Femur (tissue), 1 donor: Measurements from ENCODE around the gene KAT6B.
A peak's percentile ranks its signal among the peaks of the same experiment; 100 is the strongest.
"Not testable (repeated sequence)": the region's sequence is repeated elsewhere in the genome, so short reads cannot be mapped to it uniquely, and the experiment has no call there.

Experiments
- DNase-seq: peaks from one replicate; pipeline ENCODE4 v3.0.0-alpha.2; 2017

KAT6B gene

DNA sequence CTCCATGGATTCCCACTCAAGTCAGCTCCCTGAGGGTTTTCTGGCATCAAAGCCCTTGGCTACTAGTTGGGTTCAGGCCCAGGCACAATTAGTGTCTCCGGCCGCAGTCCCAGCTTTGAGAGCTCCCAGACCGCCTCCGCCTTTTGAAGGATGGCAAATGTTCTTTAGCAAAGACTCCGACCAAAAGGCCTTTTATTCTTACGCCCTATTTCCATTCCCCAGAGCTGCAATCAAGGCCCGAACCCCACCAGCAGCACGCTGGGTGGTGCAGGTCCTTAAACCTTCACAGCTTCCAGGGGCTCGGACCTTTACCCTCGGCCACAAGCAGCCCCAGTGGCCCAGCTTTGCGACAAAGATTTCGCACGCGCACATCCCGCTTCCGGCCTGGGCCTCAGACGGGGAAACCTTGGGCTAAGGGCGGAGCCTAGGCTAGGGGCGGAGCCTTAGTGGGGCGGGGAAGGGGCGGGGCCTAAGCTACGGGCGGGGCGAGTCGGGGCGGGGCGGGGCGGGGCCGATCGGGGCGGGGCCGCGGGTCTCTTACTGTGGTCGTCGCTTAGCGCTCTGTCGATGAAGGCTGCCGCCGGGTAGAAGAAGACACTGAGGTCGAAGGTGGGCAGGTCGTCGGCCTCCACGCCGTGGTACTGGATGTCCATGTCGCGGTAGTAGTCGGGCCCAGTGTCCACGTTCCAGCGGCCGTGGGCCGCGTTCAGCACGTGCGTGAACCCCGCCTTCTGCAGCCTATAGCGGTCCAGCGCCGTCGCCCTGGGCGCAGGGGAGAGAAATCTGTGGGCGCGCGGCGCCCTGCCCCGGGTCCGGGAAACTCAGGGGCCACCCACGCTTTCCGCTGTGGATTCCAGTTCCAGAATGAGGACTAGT, 217.1 kb downstream of the KAT6B start:
- DNase-seq, result peak; percentile 48

DNA sequence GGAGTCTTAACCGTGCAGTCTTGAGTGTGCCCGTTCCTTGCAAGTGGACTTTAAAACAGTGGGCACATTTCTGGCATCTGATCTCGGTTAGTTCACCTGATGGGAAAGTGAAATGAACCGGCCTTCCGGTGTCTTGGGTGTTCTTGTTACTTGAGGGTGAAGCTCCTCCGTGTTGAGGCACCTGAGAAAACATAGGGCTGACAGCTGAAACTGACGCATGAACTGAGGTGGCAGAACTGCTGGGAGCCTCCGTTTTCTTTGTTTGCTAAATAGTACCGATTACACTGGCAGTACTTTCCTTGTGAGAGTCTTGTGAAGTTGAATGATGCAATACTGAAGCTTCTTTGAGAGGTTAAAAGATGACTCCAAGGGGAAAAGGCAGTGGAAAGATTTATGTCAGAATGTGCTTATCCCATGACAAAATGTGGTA, 222.3 kb downstream of the KAT6B start:
- no peak for DNase-seq

DNA sequence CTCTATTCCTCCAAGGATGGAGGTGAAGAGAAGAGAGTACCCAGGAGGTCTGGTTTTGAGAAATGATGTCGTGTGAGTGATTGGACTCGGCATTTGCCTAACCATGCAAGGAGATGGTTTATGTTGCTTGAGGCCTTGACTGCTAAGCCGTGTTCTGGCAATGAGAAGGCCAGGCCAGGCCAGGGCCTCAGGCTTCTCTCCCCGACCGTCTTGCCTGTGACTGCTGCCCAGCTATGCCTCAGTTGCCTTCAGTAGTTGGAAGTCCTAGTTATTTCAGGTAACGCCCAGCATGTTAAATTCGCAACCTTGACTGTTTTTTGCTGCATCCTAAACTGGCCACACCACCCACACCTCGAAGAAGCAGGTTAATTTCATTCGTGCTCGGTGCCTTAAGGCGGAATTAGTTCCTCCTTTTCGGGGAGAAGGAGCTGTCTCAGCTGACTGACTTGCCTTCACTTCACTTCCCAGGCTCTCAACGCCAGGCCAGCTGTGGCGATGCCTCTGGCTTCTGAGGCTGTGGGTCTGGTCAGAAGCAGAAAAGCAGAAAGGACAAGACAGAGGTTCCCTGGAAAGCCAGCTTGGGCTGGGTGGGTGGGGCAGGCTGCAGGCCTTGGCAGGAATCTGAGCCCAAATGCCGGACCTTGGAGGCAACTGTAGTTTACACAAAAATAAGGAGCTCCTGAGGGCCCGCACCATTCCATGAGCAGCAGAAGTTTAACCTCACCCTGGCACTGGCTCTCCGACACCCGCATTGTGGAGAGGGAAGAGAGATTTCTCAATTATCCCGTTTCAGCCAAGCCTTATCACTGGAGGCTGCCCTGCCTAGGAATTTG, 223.1 kb downstream of the KAT6B start:
- no peak for DNase-seq

DNA sequence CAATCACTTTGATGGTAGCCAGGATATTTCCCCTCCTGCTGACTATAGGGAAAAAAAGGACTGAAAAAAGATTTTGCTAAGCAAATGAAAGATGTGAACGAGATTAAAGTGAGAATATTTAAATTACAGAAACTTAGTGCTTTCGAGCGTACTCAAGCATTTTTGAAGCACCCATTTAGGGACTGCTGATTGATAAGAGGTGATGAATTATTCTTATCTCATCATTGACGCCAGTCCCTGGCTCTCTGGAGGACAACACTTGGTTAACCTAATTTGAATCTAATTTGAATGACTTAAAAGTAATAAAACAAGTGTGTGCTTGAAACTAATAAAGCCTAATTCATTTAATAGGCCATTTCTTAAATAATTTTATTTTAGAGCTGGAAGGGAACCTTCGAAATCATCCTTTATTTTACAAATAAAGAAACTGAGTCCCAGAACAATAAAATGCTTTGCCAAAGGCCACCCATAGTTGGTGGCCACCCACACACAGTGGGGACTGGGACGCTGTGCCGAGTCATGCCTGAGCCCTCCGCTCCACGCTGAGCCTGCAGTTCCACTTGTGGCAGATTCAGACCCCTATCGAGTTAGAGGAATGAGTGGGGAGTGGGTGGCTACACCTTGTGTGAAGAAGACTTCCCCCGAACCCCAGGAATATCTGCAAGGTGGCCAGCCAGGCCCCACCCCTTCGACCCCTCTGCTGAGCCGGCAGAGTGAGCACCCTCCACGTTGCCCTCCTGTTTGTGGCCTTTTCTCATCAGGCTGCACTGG, 223.9 kb downstream of the KAT6B start:
- no peak for DNase-seq

DNA sequence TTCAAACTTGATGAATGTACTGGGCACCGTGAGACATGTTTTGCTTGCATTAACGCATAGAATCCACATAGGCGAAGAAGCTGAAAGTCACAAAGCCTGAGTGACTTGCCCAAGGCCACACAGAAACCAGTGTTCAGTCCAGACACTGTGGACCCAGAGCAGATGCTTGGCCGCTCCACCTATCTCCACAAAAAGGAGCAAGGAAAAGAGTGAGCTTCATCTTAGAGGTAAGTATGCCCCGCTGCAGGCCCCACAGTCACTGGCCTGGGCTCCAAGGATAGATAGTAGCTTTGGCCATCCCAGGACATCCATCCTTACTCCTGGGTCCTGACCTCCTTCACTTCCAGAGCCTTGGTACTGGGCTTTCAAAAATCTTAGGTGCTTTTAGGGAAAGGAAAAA, 224.9 kb downstream of the KAT6B start:
- no peak for DNase-seq

DNA sequence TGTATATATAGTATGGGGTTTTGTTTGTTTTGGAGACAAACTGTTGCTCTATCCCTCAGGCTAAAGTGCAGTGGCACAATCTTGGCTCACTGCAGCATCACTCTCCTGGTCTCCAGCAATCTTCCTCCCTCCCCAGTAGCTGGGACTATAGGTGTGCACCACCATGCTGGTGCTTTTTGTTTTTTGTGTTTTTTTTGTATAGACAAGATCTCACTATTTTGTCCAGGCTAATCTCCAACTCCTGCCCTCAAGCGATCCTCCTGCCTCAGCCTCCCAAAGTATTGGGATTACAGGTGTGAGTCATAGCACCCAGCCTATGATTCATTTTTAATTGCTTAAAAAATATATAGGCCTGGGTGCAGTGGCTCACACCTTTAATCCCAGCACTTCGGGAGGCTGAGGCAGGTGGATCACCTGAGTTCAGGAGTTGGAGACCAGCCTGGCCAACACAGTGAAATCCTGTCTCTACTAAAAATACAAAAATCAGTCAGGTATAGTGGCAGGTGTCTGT, 229.6 kb downstream of the KAT6B start:
- not testable (repeated sequence) for DNase-seq

DNA sequence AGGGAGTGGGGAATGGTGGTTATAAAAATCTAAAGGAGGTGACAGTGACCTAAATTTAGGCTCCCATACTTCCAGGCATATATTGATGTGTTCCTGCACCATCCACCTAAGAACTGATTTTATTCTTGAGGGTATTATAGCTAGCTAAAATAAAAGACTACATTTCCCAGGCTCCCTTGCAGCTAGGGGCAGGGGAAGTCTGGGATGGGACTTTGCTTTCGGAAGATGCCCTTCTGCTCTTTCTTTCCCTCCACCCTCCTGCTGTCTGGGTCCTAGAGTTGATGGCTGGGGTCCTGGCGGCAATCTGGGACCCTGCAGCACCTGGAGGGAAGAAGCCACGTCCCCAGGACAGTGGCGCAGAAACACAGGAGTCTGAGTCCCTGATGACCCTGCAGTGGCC, 231.3 kb downstream of the KAT6B start:
- no peak for DNase-seq

DNA sequence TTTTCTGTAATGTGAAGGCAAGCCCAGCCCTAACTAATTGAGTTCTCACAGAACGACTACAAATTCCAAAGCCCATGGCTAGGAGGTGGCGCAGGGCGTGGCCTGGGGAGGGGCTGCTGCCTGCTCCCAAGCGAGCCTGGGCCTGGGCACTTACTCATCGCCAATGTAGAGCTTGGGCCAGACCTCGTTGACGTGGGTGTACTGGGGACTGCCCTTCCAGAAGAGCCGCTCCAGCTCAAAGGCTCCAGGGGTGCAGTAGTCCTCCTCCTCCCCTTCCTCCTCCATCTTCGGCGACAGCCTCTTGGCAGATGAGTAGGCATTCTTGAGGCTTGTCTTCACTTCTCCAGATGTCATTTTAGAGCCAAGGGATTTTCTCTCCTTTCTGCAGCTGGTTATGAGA, 231.8 kb downstream of the KAT6B start:
- DNase-seq, result no peak

DNA sequence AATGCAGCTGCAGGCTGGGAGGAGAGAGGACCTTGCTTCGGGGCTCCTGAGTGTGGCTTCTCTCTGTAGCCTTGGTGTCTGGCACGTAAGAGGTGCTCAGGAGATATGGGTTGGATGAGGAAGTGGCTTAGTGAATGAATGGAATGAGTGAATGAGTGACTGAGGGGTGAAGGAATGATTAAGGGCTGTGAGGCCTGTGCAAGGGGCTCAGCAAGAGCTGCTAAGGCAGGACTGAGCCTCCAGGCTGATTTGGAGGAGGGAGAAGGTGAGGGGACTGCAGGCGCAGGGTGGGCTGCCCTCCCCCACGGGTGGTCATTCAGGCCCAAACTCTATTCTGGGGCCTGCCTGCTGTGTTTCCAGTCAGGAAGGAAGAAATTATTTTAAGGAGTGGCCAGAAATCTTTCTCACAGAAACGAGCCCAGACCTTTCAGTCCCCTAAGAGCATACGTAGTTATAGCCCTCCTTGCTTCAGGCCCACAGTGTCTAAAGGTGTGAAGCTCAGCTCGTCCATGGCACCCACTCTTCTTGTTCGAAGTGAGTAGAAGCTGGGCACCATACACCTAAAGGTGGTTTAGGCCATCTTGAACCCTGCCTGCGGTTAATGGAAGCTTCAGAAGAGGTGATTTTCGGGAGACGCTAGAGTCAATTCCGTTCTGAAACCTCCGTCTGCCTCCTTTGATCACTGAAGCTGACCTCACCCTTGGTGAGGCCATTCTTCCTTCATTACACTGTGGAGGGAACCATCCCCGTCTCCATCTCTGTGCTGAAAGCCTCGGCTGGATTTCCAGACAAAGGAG, 235.5 kb downstream of the KAT6B start:
- DNase-seq, result no peak

DNA sequence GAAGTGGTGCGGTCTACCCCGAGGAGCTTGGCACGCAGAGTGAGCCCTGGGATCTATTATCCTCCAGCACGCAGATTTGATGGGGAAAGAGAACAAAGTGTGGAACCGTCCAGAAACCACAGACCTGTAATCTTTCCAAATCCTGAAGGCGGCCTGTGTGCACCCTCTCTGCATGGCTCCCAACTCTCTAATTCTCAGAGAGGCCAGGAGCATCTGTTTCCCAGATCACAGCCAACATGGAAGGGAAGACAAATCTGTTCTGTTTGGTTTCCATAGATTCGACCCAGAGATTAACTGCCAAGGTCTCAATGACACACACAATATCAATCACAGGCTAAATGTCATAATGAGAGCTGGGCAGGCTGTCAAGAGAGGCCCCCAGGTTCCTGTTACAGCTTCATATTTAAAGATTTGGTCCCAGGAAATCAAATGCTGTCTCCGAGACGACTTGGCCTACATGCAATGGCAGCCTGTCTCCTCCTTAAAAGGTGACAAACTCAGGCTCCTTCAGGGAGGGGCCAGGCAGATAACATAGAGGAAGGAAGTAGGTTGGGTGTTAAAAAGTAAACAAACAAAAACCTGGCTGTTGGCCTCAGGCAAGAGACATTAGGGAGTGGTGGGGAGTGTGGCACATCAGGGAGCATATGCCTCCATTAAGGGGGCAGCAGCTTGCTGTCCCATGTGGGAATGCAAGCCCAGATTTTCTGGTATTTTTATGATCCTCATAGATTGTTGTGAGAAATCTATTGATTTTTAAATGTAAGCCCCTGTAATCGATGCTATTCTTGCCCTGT, 236.3 kb downstream of the KAT6B start:
- DNase-seq, result peak; percentile 87

DNA sequence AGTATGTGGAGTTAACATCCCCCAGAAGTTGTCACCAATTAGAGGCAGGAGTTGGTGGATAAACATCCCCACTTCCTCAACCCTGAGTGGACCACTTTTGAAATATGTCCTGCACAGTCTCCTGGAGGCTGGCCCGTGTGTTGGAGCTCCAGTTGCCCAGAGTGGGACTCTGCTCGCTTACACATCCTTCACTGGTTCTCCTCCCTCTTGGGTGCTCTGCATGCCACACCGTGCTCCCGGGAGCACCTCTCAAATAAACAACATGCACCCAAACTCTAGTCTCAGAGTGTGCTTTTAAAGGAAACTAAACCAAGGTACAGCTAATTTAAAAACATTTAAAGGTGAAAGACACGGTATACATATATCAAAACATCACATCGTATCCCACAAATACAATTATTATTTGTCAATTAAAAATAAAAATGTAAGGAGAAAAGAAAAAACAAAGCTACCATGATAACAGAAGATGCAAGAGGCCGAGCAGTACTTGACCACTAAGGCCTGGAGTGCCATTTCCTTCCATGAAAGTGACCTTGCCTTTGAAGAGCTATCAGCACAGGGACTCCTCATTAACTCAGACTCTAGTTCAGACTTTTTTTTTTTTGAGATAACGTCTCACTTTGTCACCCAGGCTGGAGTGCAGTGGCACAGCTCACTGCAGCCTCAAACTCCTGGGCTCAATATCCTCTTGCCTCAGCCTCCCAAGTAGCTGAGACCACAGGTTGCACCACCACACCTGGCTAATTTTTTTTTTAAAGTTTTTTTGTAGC, 237.2 kb downstream of the KAT6B start:
- no peak for DNase-seq

DNA sequence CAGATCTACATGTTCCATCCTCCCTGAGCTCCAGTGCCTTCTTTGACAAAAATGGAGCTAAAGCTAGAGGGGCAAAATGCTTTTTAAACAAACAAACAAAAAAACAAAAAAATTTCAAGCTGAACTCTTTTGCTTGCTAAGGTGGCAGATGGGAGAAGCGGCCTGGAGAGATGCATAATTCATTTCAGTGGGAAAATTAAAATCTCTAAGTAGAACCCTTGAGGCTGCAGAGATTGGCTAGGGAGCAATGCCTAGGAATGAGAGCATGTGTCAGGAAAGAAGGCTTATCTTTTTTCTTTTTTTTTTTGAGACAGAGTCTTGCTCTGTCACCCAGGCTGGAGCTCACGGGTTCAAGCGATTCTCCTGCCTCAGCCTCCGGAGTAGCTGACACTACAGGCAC, 238.7 kb downstream of the KAT6B start:
- no peak for DNase-seq

DNA sequence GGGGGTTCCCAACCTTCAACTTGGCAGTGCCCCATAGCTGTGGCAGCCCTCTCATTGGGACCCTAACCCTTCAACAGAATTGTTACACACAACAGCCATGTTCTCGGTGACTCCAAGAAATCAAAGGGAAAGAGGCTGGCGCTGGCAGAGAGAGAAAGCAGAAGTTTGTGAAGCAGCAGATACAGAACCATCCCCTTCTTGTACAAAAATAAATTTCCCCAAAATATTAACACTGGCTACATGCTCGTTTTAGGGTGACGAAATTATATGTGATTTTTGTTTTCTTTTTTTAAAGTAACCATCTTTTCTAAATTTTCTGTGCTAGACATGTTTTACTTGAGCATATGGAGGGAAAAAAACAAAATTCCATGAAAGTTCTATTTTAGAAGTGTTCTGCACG, 239.9 kb downstream of the KAT6B start:
- no peak for DNase-seq

DNA sequence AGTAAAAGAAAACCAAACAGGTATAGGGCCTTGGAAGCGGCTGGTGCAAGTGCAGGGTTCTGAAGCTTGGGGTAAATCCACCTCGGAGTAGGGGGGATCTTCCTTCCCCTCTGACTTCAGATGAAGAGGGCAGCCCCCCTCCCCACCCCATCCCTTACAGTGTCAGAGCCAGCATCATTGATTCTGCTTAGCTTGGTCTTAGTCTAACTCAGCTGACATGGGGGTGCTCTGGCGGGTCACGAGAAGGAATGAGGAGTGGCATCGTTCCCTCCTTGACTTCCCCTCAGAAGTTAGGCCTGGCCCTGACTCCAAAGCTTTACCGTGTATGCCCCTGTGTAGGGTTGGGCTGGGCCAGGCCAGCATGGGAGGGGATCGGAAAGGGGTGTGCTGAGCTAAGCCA, 240.9 kb downstream of the KAT6B start:
- no peak for DNase-seq

DNA sequence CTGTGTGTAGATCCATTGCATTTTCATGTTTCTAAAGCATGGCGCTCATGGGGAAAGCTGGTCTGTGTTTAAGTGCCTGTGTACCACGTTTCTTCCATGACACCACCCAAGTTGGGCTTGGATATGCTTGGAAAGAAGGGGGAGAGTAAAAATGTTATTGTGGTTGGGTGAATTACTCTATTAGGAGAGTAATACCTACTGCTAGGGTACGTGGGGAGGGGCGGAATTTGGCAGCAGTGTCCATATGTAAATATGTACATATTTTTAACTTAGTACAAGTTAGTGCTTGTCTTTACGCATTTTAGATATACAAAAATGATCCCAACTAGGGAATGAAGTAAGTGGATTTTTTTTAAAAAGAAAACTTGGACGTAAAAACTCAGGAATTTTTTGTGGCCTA, 242.1 kb downstream of the KAT6B start:
- DNase-seq, result no peak

DNA sequence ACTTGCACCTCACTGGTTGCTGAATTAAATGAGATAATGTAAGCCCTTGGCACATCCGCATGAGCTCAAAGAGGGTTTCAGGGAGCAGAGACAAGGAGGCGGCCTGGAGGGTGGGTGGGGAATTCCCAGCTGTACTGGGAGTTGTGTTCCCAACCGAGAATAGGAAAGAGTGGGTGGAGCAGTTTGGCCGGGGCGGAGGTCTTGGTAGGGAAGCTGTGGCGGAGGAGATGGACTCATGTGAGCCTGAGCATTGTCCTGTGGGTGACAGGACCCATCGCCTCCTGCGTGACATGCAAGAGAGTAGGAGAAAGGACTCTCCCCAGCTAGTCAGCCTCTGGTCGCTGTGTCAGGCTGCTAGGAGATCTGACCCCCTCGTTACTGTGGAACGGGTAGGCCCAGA, 244.1 kb downstream of the KAT6B start:
- DNase-seq, result no peak

DNA sequence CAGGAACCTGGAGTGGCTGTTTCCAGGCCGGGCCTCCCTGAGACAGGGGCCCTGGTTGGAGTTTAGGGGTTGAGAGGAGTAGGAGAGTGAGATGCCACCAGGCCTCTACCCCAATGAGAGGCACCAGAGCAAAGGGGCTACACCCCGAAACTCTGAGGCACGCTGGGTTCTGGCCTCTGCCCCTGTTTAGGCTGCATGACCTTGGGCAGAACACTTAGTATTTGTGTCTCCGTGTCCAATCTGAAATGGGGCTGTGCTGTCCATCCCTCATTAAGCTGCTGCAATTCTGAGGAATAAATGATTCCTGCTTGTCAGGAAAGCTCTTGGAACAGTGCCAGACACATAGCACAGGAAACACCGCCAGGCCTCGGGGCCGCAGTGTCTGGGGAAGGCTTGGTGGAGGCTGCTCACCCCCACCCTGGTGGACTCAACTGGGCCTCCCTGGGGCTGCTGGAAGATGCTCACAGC, 244.6 kb downstream of the KAT6B start:
- peak; percentile 50 for DNase-seq

DNA sequence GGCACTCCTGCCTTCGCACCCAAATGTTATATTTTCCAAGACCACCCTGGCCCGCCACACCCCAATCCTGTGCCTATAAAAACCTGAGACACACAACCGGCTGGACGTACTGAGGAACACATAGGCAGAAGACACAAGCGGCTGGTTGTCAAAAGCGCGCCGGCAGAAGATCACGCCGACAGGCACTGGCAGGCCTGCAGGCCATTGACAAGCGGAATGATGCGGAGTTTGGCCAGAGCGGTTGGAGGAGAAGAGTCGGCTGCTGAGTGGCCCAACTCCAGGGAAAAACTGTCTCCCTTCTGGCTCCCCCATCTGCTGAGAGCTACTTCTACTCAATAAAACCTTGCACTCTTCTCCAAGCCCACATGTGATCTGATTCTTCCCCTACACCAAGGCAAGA, 245.4 kb downstream of the KAT6B start:
- no peak for DNase-seq

DNA sequence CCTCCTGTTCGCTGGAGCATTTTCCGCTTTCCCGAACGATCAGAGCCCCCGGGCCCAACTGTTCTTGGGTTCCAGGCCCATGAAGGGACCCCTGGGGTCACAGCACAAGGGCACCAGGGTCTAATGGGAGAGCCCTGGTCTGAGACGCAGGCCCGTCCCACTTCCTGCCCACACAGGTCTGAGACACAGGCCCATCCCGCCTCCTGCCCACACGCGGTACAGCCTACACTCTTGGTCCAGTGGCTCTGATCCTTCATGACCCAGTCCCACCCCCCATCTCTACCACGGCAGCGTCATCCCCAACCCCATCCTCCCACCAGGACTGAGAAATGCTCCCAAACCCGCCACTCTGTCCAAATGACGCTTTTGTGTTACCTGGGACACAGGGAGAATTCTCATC, 246.3 kb downstream of the KAT6B start:
- no peak for DNase-seq

DNA sequence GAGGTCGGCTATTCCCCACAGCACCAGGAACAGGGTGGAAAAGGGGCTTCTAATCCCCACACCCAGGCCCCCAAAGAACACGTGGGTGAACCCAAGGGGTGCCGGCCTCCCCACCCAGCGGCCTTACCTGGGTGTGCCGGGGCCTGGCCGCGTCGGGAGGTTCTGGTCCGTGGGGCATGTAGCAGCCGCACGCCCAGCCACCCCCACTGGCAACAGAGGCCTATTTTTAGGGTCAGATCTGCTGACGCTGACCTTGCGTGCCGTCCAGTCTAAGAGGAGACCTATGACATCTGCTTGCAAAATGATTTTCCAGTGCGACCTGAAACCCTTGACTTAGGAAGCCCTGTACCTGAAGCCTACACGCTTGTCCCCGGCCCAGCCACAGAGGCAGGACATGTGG, 247.0 kb downstream of the KAT6B start:
- DNase-seq, result no peak
